IPS DF 6.9 (cell line): Measurements from ENCODE around the gene ATF6.

Experiments used
- DNase-seq: peaks from one replicate; pipeline ENCODE4 v3.0.0-alpha.2; 2013; ENCODE audit warnings: low read depth, low spot score
- H3K27ac ChIP-seq: one replicate; pipeline ENCODE4 v1.5.1; 2013; ENCODE audit warnings: low read length, control low read depth
- H3K27me3 ChIP-seq: 2 replicates; pipeline ENCODE4 v1.6.1; 2013; ENCODE audit warnings: mild to moderate bottlenecking, low read length; ENCODE audit not compliant: control insufficient read depth, insufficient read depth
- H3K36me3 ChIP-seq: 2 replicates; pipeline ENCODE4 v1.6.1; 2013; ENCODE audit warnings: low read length; ENCODE audit not compliant: control insufficient read depth, insufficient read depth
- H3K4me1 ChIP-seq: 2 replicates; pipeline ENCODE4 v1.6.1; 2013; ENCODE audit warnings: low read length; ENCODE audit not compliant: control insufficient read depth, insufficient read depth
- H3K4me3 ChIP-seq: 2 replicates; pipeline ENCODE4 v1.5.1; 2013; ENCODE audit warnings: mild to moderate bottlenecking, low read length
- H3K9me3 ChIP-seq: 2 replicates; pipeline ENCODE4 v1.6.1; 2013; ENCODE audit warnings: low read length, inconsistent platforms; ENCODE audit not compliant: control insufficient read depth, insufficient read depth
- WGBS: extraction: QIAGEN DNeasy Blood & Tissue Kit; methylation state at CpG from one replicate; pipeline ENCODE4 v1.1.7; 2013; ENCODE audit warnings: mixed read lengths, missing lambda C conversion rate; ENCODE audit not compliant: insufficient read length, insufficient coverage; 5-methylcytosine and 5-hydroxymethylcytosine counted together

ATF6 gene

GRCh38 chr1:161989786-161990185 is 223.7 kb downstream of the ATF6 start:
- DNase-seq, result no peak
- WGBS, result no CpG with 5 or more reads among the region's 5 CpGs

GRCh38 chr1:161993576-161993975 is 227.5 kb downstream of the ATF6 start:
- no peak for DNase-seq
- Histone ChIP-seq H3K9me3 (no peaks in the 10 kb centered on the region), H3K27ac (no peak overlapping the region), H3K27me3 (no peaks in the 10 kb centered on the region), H3K4me1 (no peaks in the 10 kb centered on the region; the same call in 1 of the 2 replicates), H3K36me3 (no peaks in the 10 kb centered on the region), H3K4me3 (no peak overlapping the region)
- WGBS, result no CpG with 5 or more reads among the region's 11 CpGs

More at GRCh38 chr1:161989786-161990185, 223.7 kb downstream of the ATF6 start:
- no peaks in the 10 kb centered on the region for H3K9me3 ChIP-seq
- no peaks in the 10 kb centered on the region for H3K36me3 ChIP-seq
- no peaks in the 10 kb centered on the region for H3K27me3 ChIP-seq
- H3K4me1 ChIP-seq, result no peaks in the 10 kb centered on the region; the same call in 1 of the 2 replicates
- H3K27ac ChIP-seq, result no peak overlapping the region
- H3K4me3 ChIP-seq, result no peak overlapping the region

GRCh38 chr1:161994175-161994668 is 228.1 kb downstream of the ATF6 start:
- no CpG with 5 or more reads among the region's 9 CpGs for WGBS
- Histone ChIP-seq H3K4me3 (no peak overlapping the region), H3K27me3 (no peaks in the 10 kb centered on the region), H3K36me3 (no peaks in the 10 kb centered on the region), H3K4me1 (no peaks in the 10 kb centered on the region; the same call in 1 of the 2 replicates), H3K9me3 (no peaks in the 10 kb centered on the region), H3K27ac (no peak overlapping the region)
- no peak for DNase-seq

- no CpG with 5 or more reads among the region's 1 CpG for WGBS
Observed at GRCh38 chr1:161997152-161997551, 231.0 kb downstream of the ATF6 start.

GRCh38 chr1:161998811-161999210 is 232.7 kb downstream of the ATF6 start:
- H3K27ac ChIP-seq, result no peak overlapping the region
- no peaks in the 10 kb centered on the region for H3K36me3 ChIP-seq
- no CpG with 5 or more reads among the region's 5 CpGs for WGBS
- no peak overlapping the region for H3K4me3 ChIP-seq
- no peaks in the 10 kb centered on the region for H3K9me3 ChIP-seq
- H3K27me3 ChIP-seq, result no peaks in the 10 kb centered on the region
- no peaks in the 10 kb centered on the region; the same call in 1 of the 2 replicates for H3K4me1 ChIP-seq
- DNase-seq, result no peak

More at GRCh38 chr1:161997152-161997551, 231.0 kb downstream of the ATF6 start:
- Histone ChIP-seq H3K4me3 (no peak overlapping the region), H3K4me1 (no peaks in the 10 kb centered on the region; the same call in 1 of the 2 replicates), H3K27me3 (no peaks in the 10 kb centered on the region), H3K36me3 (no peaks in the 10 kb centered on the region), H3K27ac (no peak overlapping the region), H3K9me3 (no peaks in the 10 kb centered on the region)
- no peak for DNase-seq

- Histone ChIP-seq H3K36me3 (no peaks in the 10 kb centered on the region), H3K4me1 (no peaks in the 10 kb centered on the region), H3K27ac (no peak overlapping the region), H3K4me3 (no peak overlapping the region), H3K9me3 (no peaks in the 10 kb centered on the region), H3K27me3 (no peaks in the 10 kb centered on the region)
- no CpG with 5 or more reads among the region's 8 CpGs for WGBS
- DNase-seq, result no peak
Observed at GRCh38 chr1:161999301-162000052, 233.4 kb downstream of the ATF6 start.

- WGBS, result no CpG with 5 or more reads among the region's 11 CpGs
- Histone ChIP-seq H3K27me3 (no peaks in the 10 kb centered on the region), H3K27ac (no peak overlapping the region), H3K4me1 (no peaks in the 10 kb centered on the region), H3K9me3 (no peaks in the 10 kb centered on the region), H3K4me3 (no peak overlapping the region), H3K36me3 (no peaks in the 10 kb centered on the region)
- DNase-seq, result no peak
Observed at GRCh38 chr1:162000053-162000420, 233.9 kb downstream of the ATF6 start.

GRCh38 chr1:162003061-162003829 is 237.1 kb downstream of the ATF6 start:
- Histone ChIP-seq H3K4me1 (no peaks in the 10 kb centered on the region), H3K9me3 (no peaks in the 10 kb centered on the region), H3K27me3 (no peaks in the 10 kb centered on the region), H3K36me3 (no peaks in the 10 kb centered on the region), H3K27ac (no peak overlapping the region), H3K4me3 (no peak overlapping the region)
- WGBS, result no CpG with 5 or more reads among the region's 15 CpGs
- no peak for DNase-seq

- no peak for DNase-seq
- H3K4me3 ChIP-seq, result no peak overlapping the region
- H3K4me1 ChIP-seq, result no peaks in the 10 kb centered on the region
Observed at GRCh38 chr1:162003830-162004215, 237.7 kb downstream of the ATF6 start.

GRCh38 chr1:162004441-162004950 is 238.4 kb downstream of the ATF6 start:
- Histone ChIP-seq H3K36me3 (no peaks in the 10 kb centered on the region), H3K4me1 (no peaks in the 10 kb centered on the region), H3K4me3 (no peak overlapping the region), H3K9me3 (no peaks in the 10 kb centered on the region), H3K27me3 (no peaks in the 10 kb centered on the region), H3K27ac (no peak overlapping the region)
- DNase-seq, result no peak
- WGBS, result no CpG with 5 or more reads among the region's 3 CpGs

More at GRCh38 chr1:162003830-162004215, 237.7 kb downstream of the ATF6 start:
- no peak overlapping the region for H3K27ac ChIP-seq
- H3K36me3 ChIP-seq, result no peaks in the 10 kb centered on the region
- H3K27me3 ChIP-seq, result no peaks in the 10 kb centered on the region
- no CpG with 5 or more reads among the region's 5 CpGs for WGBS
- no peaks in the 10 kb centered on the region for H3K9me3 ChIP-seq
